ENCODE results near the gene CACNB3. TPM values are rescaled to one million over a fixed set of nuclear protein-coding genes. Genes with fewer than 3 reads are reported as not detected.
A peak's percentile ranks its signal among the peaks of the same experiment; 100 is the strongest.

Gene CACNB3
- total RNA-seq, 1 experiment from 2014 or later = 7.0 TPM

- no peak overlapping the region for H3K4me3 Mint-ChIP-seq (ENCODE audit: unreplicated experiment)
- POLR2A ChIA-PET = interaction anchor here (0.6 to 1.5 kb wide), 4 partner anchors 38 to 929 kb away, joined by 3 to 7 read pairs (median 3); partner anchors contain the start of genes DDX23, KANSL2 and TMBIM6
- intact Hi-C loops (cut with micrococcal nuclease) = no loop called here
- TF ChIP-seq, protein P1, sequence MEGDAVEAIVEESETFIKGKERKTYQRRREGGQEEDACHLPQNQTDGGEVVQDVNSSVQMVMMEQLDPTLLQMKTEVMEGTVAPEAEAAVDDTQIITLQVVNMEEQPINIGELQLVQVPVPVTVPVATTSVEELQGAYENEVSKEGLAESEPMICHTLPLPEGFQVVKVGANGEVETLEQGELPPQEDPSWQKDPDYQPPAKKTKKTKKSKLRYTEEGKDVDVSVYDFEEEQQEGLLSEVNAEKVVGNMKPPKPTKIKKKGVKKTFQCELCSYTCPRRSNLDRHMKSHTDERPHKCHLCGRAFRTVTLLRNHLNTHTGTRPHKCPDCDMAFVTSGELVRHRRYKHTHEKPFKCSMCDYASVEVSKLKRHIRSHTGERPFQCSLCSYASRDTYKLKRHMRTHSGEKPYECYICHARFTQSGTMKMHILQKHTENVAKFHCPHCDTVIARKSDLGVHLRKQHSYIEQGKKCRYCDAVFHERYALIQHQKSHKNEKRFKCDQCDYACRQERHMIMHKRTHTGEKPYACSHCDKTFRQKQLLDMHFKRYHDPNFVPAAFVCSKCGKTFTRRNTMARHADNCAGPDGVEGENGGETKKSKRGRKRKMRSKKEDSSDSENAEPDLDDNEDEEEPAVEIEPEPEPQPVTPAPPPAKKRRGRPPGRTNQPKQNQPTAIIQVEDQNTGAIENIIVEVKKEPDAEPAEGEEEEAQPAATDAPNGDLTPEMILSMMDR (IDR thresholded peaks at IDR 0.05; ENCODE audit: unreplicated experiment) = no peak
- no peaks in the 10 kb centered on the region for H3K9me3 Mint-ChIP-seq (ENCODE audit: unreplicated experiment)
- no TSS peak for BruUV-seq (replicated peaks)
- H3K4me1 Mint-ChIP-seq (ENCODE audit: insufficient read depth, unreplicated experiment) = peaks cover 11% of the 10 kb centered on the region
- no peaks in the 10 kb centered on the region for H3K27me3 Mint-ChIP-seq (ENCODE audit: insufficient read depth, unreplicated experiment)
- no peak for DNase-seq (ENCODE audit: unreplicated experiment)
- no peaks in the 10 kb centered on the region for H3K36me3 Mint-ChIP-seq (ENCODE audit: insufficient read depth, unreplicated experiment)
- CTCF ChIA-PET = interaction anchor here (1.6 to 3.7 kb wide), 2 partner anchors 16 to 59 kb away, joined by 5 to 28 read pairs; no protein-coding TSS in a partner anchor
- peak overlapping the region; percentile 31 for H3K27ac Mint-ChIP-seq (ENCODE audit: low read depth, unreplicated experiment)
Measured at GRCh38 chr12:48811437-48812090, 6.7 kb upstream of the CACNB3 start.

DNA sequence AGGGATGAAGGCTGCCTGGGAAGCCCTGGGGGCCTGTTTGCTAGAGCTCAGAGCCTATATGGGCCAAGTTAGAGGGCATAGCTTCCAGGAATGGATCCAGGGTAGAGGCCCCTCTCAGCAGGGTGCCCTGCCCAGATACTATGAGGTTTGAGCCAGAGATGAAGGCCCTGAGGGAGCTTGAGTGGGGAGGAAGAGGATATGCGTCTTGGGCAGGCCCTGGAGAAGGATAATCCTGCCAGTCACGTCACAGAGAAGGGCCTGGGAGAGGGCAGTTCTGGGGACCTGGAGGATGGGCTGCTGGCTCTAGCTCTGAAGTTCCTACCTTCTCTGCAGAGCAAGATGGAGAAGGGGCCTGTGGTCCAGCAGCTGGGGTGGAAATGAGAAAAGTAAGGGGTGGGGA lies 5.9 kb upstream of the CACNB3 start:
- Mint-ChIP-seq H3K36me3 (ENCODE audit: insufficient read depth, unreplicated experiment) (no peaks in the 10 kb centered on the region), H3K4me3 (ENCODE audit: unreplicated experiment) (peak overlapping the region; percentile 21), H3K4me1 (ENCODE audit: insufficient read depth, unreplicated experiment) (peaks cover 14% of the 10 kb centered on the region), H3K27me3 (ENCODE audit: insufficient read depth, unreplicated experiment) (no peaks in the 10 kb centered on the region), H3K27ac (ENCODE audit: low read depth, unreplicated experiment) (peak overlapping the region; percentile 51), H3K9me3 (ENCODE audit: unreplicated experiment) (no peaks in the 10 kb centered on the region)
- CTCF ChIA-PET = interaction anchor here (1.0 to 3.7 kb wide), 2 partner anchors 17 to 58 kb away, joined by 3 to 28 read pairs; no protein-coding TSS in a partner anchor
- DNase-seq (ENCODE audit: unreplicated experiment) = no peak
- no TSS peak for BruUV-seq (replicated peaks)
- intact Hi-C loops (cut with micrococcal nuclease) = no loop called here
- POLR2A ChIA-PET = no interaction called here
- TF ChIP-seq, protein P1 (IDR thresholded peaks at IDR 0.05; ENCODE audit: unreplicated experiment) = no peak

DNA sequence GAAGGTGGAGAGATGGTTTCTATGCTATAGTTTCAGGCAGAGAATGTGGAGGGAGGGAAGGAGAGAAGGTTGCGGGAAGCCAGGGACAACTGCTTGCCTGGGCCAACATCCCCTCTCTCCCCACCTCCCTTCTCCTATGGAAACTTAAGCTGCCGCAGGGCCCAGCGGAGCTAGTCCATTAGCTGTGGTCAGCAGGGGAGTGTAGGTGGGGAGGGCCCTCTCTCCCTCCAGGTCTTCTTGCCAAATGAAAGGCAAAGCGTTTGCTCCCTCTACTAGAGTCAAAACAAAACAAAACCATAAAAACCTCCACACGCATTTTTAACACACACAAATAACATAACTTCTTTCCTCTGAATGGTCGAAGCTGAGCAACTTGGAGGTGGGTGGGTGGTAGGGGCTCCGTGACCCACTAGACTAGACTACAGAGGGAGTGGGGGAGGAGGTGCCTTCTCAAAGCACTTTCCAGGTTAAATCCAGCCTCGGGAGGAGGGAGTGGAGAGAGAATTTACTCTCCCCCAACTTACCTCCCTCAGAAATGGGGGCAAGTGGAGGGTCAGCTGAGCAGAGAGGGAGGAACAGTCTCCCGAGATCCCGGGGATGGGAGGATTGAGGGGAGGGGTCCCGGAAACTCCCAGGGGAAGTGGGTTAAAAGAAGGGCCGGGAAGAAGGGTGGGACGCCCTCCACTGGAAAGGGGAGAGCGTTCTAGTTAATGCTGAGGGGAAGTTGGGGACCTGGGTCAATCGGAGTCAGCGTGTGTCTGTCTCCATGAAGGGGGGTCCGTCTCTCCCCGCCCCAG lies 4.6 kb upstream of the CACNB3 start:
- Mint-ChIP-seq H3K27me3 (ENCODE audit: insufficient read depth, unreplicated experiment) (no peaks in the 10 kb centered on the region), H3K9me3 (ENCODE audit: unreplicated experiment) (no peaks in the 10 kb centered on the region), H3K27ac (ENCODE audit: low read depth, unreplicated experiment) (peak overlapping the region; percentile 75), H3K4me3 (ENCODE audit: unreplicated experiment) (peak overlapping the region; percentile 85), H3K36me3 (ENCODE audit: insufficient read depth, unreplicated experiment) (no peaks in the 10 kb centered on the region), H3K4me1 (ENCODE audit: insufficient read depth, unreplicated experiment) (peaks cover 24% of the 10 kb centered on the region)
- TF ChIP-seq, protein P1 (IDR thresholded peaks at IDR 0.05; ENCODE audit: unreplicated experiment) = no peak
- intact Hi-C loops (cut with micrococcal nuclease) = no loop called here
- BruUV-seq (replicated peaks) = no TSS peak
- ChIA-PET CTCF (interaction anchor here (0.5 to 3.7 kb wide), 20 partner anchors 12 to 199 kb away, joined by 3 to 46 read pairs (median 4); partner anchors contain the start of gene ARF3), POLR2A (interaction anchor here (0.7 to 5.4 kb wide), 6 partner anchors 9 to 59 kb away, joined by 3 to 45 read pairs (median 6); partner anchors contain the start of gene DDX23)
- DNase-seq (ENCODE audit: unreplicated experiment) = no peak

Data from MCF 10A (cell line).